GM12892 (cell line): Measurements from ENCODE around the gene ENHO.

Experiments used
- POLR2A ChIP-seq: IDR thresholded peaks from 2 replicates; pipeline ENCODE4 v1.6.1; 2011; ENCODE audit warnings: low read depth, low read length, control low read depth
- POLR2AphosphoS5 ChIP-seq: IDR thresholded peaks from 2 replicates; pipeline ENCODE4 v1.6.1; 2011; ENCODE audit warnings: low read depth, low read length, control low read depth

- no peak for TF ChIP-seq POLR2AphosphoS5
- no peak for TF ChIP-seq POLR2A
Observed at GRCh38 chr9:34563262-34563661, 40.5 kb upstream of the ENHO start.
